ENCODE results near the gene NEUROD1.

NEUROD1 gene

DNA sequence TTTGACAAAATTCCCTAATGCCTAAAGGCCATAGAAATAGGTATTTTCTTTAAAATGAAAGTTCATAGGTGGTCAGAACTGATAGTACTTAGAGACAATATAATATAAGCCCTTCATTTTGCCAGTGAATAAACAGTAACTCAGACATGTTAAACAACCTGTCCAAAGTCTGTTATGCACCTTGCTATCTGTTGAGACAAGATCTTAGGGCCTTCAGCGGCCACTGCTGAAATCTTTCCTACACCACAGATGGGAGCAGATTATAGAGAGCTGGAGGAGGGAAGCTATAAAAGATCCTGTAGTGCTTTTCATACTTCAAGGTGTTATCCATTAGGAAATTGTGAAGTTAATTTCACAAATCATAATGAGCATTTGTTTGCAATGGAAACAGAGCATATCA is 37.2 kb downstream of the NEUROD1 start:
- no peak overlapping the region for H3K4me3 ChIP-seq (ENCODE audit: low read depth, low read length)

DNA sequence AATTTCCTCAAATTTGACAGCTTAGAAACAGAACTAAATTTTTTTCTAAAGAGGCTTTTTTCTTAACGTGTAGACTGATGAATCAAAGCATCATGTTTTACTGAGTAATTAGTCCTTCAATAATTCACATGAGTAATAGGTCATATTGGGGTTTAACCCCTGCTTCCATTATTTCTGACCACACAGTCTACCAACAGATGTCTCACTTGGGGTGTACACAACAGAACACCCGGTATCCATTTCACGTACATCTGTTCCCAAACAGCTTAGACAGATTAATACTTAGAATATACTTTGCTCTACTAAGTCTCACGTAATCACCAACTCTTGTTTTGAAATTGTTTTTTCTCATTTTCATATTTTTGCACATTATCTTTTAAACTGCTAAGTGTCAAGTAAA is 38.2 kb downstream of the NEUROD1 start:
- DNase-seq (ENCODE audit: low read depth): no peak
- no peak overlapping the region for H3K4me3 ChIP-seq (ENCODE audit: low read depth, low read length)
- TF ChIP-seq, protein P1, sequence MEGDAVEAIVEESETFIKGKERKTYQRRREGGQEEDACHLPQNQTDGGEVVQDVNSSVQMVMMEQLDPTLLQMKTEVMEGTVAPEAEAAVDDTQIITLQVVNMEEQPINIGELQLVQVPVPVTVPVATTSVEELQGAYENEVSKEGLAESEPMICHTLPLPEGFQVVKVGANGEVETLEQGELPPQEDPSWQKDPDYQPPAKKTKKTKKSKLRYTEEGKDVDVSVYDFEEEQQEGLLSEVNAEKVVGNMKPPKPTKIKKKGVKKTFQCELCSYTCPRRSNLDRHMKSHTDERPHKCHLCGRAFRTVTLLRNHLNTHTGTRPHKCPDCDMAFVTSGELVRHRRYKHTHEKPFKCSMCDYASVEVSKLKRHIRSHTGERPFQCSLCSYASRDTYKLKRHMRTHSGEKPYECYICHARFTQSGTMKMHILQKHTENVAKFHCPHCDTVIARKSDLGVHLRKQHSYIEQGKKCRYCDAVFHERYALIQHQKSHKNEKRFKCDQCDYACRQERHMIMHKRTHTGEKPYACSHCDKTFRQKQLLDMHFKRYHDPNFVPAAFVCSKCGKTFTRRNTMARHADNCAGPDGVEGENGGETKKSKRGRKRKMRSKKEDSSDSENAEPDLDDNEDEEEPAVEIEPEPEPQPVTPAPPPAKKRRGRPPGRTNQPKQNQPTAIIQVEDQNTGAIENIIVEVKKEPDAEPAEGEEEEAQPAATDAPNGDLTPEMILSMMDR (conservative IDR thresholded peaks at IDR 0.05; ENCODE audit: low read depth, low read length): no peak

More for the DNA sequence above, 37.2 kb downstream of the NEUROD1 start:
- DNase-seq (ENCODE audit: low read depth): no peak
- TF ChIP-seq, protein P1 (conservative IDR thresholded peaks at IDR 0.05; ENCODE audit: low read depth, low read length): no peak

DNA sequence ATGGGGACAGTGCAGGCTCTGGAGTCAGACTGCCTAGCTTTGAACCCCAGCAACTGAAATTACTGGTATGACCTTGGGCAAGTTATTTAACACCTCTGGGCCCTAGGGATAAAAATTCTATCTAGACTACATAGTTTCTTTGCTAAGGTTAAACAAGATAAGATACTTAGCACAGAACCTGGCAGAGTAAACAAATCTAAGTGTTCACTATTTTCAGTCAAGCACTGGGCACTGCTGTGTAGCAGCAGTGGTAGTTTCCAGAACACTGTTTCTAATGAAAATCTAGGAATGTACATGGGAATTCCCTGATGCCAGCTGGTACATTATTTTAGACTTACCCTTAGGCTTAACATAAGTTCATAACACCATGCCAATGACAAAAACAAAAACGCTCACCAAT is 40.6 kb downstream of the NEUROD1 start:
- TF ChIP-seq, protein P1 (conservative IDR thresholded peaks at IDR 0.05; ENCODE audit: low read depth, low read length): no peak
- no peak overlapping the region for H3K4me3 ChIP-seq (ENCODE audit: low read depth, low read length)
- DNase-seq (ENCODE audit: low read depth): no peak

DNA sequence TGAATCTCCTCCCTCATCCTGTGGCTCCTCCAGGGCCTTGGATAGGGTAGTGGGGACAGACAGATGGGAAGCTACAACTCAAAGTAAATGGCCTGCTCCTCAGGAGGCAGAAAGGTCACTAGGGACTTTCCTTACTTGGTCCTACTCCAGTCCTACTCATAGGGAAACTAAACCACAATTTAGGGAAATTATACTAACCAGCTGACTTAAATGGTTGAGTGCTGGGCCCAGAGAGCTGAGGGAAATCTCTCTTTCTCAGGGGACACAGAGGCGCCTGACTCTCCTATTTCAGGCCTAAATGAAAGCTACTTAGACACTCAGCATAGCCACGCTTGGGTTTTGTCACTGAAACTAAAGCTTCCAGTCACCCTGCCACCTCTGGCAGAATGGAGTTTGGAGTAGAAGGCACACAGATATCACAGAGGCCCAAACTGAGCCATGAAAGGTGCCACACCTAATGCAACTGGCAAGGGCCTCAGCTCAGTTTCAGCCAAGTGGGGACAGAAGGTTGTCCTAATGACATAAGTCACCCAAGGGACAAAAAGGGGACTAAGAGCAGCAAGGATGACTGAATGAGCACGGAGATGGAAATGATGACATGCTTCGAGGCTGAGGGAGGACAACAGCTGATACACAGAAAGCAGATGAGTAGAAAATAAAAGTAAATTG is 47.5 kb downstream of the NEUROD1 start:
- H3K4me3 ChIP-seq (ENCODE audit: low read depth, low read length): no peak overlapping the region
- TF ChIP-seq, protein P1 (conservative IDR thresholded peaks at IDR 0.05; ENCODE audit: low read depth, low read length): no peak
- no peak for DNase-seq (ENCODE audit: low read depth)

DNA sequence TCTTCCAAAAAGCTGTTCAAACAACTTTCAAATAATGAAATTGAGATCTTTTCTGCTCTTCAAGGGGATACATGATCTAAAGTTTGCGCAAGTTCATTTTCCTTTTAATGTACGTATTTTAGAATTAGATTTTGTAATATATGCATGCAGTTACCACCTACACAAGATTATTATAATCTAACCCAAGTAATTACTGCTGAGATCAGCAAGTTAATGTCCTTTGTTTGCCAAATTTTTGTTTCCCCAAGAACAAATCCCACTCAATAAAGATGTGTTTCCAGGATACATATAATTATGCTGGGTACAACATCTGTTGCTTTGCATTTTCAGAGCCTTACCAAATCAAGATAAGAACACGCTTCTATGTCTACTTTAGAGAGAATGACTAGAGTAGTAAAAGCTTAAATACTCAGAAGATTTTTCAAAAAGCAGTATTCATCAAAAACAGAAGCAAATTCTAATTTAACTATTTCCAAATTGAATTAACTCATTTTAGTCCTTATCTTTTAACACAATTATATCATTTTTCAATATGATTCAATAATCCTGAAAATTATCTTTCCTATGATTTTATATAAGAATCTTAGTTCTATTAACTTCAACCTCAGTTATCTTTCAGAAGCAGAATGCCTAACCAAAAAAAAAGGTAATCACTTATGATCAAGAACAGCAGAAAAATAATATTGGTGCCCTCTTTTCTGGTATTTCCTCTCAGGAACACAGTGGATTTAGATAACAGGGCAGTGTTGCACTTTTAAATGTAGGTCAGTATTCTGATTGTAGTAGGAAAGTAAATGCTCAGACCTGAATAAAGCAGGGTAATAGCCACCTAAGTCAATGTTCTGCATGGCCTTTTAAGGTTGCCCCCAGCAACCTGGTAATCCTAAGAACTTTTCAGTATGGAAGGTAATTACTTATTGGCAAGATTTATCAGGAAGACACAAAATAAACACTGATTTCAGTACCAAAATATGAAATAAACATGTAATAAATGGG is 51.4 kb downstream of the NEUROD1 start:
- TF ChIP-seq, protein P1 (conservative IDR thresholded peaks at IDR 0.05; ENCODE audit: low read depth, low read length): no peak
- H3K4me3 ChIP-seq (ENCODE audit: low read depth, low read length): no peak overlapping the region
- DNase-seq (ENCODE audit: low read depth): no peak

DNA sequence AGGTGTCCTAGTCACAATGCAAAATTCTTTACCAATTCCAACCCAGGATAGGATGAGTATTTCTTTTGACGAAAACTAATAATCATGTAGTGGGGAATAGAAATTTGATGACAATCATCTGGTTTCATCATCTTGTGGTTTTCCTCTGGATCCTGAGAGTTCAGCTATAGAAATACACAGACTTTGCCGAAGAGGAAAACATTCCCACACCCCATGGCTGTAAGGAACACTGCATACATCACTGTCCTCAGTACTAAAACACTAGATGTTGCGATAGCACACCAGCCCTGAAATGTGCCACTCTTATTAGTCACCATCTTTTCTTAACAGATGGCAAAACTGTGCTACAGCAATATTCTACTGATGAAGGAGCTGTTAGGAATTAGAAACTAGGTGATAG is 52.8 kb downstream of the NEUROD1 start:
- no peak overlapping the region for H3K4me3 ChIP-seq (ENCODE audit: low read depth, low read length)
- DNase-seq (ENCODE audit: low read depth): peak; percentile 78

More for the DNA sequence above, 52.8 kb downstream of the NEUROD1 start:
- TF ChIP-seq, protein P1 (conservative IDR thresholded peaks at IDR 0.05; ENCODE audit: low read depth, low read length): no peak
